Measurements from ENCODE around the gene MYO5B.

Gene MYO5B

GRCh38 chr18:50152900-50153299 lies 42.0 kb downstream of the MYO5B start:
- DNase-seq (ENCODE audit: insufficient read length, low spot score), result no peak
- no peak for TF ChIP-seq POLR2A (IDR thresholded peaks at IDR 0.05; ENCODE audit: low read depth, low read length)
- FAIRE-seq, result no peak

- DNase-seq (ENCODE audit: insufficient read length, low spot score), result no peak
- FAIRE-seq, result no peak
- TF ChIP-seq POLR2A (IDR thresholded peaks at IDR 0.05; ENCODE audit: low read depth, low read length), result no peak
Measured at GRCh38 chr18:50151926-50152325, 43.0 kb downstream of the MYO5B start.

GRCh38 chr18:50144540-50144939 lies 50.4 kb downstream of the MYO5B start:
- TF ChIP-seq POLR2A (IDR thresholded peaks at IDR 0.05; ENCODE audit: low read depth, low read length), result no peak
- FAIRE-seq, result no peak
- no peak for DNase-seq (ENCODE audit: insufficient read length, low spot score)

DNA sequence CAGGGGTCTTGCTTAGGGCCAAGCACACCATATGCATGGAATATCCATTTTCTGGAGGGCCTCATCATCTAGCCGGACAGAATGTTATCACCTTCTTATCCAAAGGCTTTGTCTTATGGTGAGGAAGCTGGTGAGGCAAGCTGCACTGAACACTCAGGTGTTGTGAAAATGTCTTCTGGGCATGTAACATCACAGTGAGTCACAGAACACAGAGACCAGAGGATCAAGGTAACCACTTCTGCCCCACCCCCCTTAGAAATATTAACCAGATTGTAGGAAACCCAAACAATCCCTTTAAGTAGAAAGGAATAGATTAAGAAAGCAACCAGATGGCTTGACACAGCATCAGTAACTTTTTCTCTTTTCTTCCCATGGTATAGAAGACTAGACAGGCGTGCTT lies 51.1 kb downstream of the MYO5B start:
- FAIRE-seq (no peak), DNase-seq (ENCODE audit: insufficient read length, low spot score) (no peak)
- no peak for TF ChIP-seq POLR2A (IDR thresholded peaks at IDR 0.05; ENCODE audit: low read depth, low read length)

DNA sequence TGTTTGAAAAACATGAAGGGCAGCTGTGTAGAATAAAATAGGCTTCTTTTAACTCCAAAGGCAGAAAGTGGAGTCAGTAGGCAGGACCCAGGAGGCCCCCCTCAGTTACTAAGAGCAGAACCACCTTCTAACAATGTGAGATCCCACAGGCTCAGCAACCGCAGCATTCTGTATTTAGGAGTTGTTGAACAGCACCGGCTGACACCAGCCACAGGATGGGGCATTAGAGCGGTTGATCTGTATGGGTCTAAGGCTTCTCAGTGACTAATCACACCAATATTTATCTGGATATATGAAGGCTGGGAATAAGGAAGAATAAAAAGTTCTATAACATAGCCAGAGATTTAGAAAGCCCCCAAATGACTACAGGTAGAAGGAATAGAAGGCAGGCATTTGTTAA lies 51.7 kb downstream of the MYO5B start:
- DNase-seq (ENCODE audit: insufficient read length, low spot score) (no peak), FAIRE-seq (no peak)
- no peak for TF ChIP-seq POLR2A (IDR thresholded peaks at IDR 0.05; ENCODE audit: low read depth, low read length)

DNA sequence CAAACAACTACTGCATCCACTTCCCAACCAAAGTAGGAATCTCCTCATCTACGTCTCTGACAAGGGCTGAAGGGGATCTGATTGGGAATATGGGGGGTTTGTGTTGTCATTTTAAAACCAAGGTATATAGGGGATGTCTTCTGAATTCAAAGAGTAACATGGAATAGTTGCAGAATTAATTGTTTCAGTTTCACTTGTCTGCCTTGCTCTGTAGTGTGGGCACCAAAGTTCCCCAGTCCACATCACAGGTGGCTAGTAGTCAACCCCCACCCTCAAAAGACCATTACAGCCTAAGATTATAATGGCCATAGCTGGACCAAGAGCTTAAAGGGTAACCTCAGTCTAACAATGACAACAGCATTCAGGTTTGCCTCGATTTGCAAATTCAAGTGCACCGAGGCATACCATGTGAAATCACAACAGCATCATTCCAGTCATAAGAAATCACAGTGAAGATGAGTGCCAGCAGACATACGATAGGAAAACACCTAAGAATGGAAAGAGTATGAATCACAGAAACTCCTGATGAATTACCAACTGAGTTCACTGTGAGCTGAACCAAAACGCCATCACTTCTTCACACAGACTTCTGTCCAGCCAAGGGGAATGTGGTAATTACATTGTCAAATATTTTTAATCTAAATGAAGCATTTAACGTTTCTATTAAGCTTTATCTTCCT lies 52.4 kb downstream of the MYO5B start:
- DNase-seq (ENCODE audit: insufficient read length, low spot score), result no peak
- no peak for FAIRE-seq
- no peak for TF ChIP-seq POLR2A (IDR thresholded peaks at IDR 0.05; ENCODE audit: low read depth, low read length)

- no peak for DNase-seq (ENCODE audit: insufficient read length, low spot score)
- no peak for FAIRE-seq
Measured at GRCh38 chr18:50138181-50139064, 56.5 kb downstream of the MYO5B start.

GRCh38 chr18:50135903-50136302 lies 59.0 kb downstream of the MYO5B start:
- TF ChIP-seq POLR2A (IDR thresholded peaks at IDR 0.05; ENCODE audit: low read depth, low read length), result no peak
- FAIRE-seq (no peak), DNase-seq (ENCODE audit: insufficient read length, low spot score) (no peak)

More at GRCh38 chr18:50138181-50139064, 56.5 kb downstream of the MYO5B start:
- TF ChIP-seq POLR2A (IDR thresholded peaks at IDR 0.05; ENCODE audit: low read depth, low read length), result no peak

DNA sequence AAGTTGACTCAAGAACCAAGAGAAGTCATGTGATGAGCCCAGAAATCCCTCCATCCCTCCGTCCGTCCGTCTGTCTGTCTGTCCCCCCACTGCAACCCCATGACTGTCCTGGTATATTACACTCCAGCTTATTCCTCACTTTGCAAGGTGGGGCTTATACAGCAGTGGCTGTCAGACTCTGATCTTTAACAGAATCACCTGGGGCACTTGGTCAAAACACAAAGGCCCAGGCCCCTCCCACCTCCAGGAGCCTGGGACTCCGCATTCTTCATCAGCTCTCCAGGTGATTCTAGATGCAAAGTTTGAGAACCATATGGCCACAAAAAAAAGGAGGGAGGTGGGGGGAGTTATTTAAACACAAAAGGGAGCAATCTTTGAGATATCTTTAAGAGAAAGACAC lies 61.4 kb downstream of the MYO5B start:
- no peak for FAIRE-seq
- TF ChIP-seq POLR2A (IDR thresholded peaks at IDR 0.05; ENCODE audit: low read depth, low read length), result no peak
- no peak for DNase-seq (ENCODE audit: insufficient read length, low spot score)

- DNase-seq (ENCODE audit: insufficient read length, low spot score), result no peak
- no peak for FAIRE-seq
Measured at GRCh38 chr18:50131591-50131990, 63.4 kb downstream of the MYO5B start.

GRCh38 chr18:50128506-50129271 lies 66.3 kb downstream of the MYO5B start:
- TF ChIP-seq POLR2A (IDR thresholded peaks at IDR 0.05; ENCODE audit: low read depth, low read length), result no peak
- DNase-seq (ENCODE audit: insufficient read length, low spot score) (no peak), FAIRE-seq (no peak)

More at GRCh38 chr18:50131591-50131990, 63.4 kb downstream of the MYO5B start:
- TF ChIP-seq POLR2A (IDR thresholded peaks at IDR 0.05; ENCODE audit: low read depth, low read length), result no peak

DNA sequence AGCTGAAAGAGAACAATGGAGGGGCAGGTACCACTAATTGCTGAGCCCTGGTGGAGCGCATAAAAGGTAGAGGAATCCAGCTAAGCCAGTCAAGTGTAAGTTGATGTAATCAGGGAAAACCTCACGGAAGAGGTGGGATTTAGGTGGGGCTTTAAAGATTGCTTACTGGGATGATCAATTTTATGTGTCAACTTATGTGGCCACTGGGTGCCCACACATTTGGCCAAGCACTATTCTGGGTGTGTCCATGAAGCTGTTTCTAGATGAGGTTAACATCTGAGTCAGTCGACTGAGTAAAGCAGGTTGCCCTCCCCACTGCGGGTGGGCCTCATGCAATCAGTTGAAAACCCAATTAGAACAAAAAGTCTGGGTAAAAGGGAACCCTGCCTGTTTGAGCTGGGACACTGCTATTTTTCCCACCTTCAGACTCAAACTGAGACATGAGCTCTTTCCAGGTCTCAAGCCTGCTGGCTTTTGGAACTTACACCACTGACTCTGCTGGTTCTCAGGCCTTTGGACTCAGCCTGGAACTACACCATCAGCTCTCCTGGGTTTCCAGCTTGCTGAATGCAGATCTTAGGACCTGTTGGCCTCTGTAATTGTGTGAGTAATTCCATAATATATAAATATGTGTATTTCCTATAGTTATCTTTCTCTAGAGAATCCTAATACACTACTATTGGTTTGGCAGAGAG lies 67.3 kb downstream of the MYO5B start:
- no peak for FAIRE-seq
- TF ChIP-seq POLR2A (IDR thresholded peaks at IDR 0.05; ENCODE audit: low read depth, low read length), result no peak
- DNase-seq (ENCODE audit: insufficient read length, low spot score), result no peak

GRCh38 chr18:50126471-50126870 lies 68.5 kb downstream of the MYO5B start:
- TF ChIP-seq POLR2A (IDR thresholded peaks at IDR 0.05; ENCODE audit: low read depth, low read length), result no peak
- no peak for FAIRE-seq
- DNase-seq (ENCODE audit: insufficient read length, low spot score), result no peak

Measured in H54 (cell line).